Measurements from ENCODE around the gene PLCB1. TPM values are rescaled to one million over a fixed set of nuclear protein-coding genes. Genes with fewer than 3 reads are reported as not detected.

PLCB1 gene
- total and polyA plus RNA-seq, 2 donors (not counting 3 experiments of a cell fraction or from before 2014, with no cell fraction given), result 10.2 to 53.4 TPM

- no peak overlapping the region for H3K4me3 ChIP-seq (replicated peaks in 1 of 3; ENCODE audit: insufficient read depth in 1 of 3, low read depth in 1 of 3, low read length in 3 of 3)
- dilution Hi-C loops (cut with MboI; ENCODE audit: extremely low pct_ligation_motif_present, low sequenced_read_pairs), result no loop called here
- no TSS peak for BruUV-seq (replicated peaks)
- no peak for DNase-seq (ENCODE audit: low read depth, low spot score)
- H3K4me1 ChIP-seq (ENCODE audit: control insufficient read depth, extremely low read depth, insufficient read depth, low read length), result peaks cover 32% of the 10 kb centered on the region
- no peaks in the 10 kb centered on the region for H3K36me3 ChIP-seq (ENCODE audit: control insufficient read depth in 2 of 2, extremely low read depth in 1 of 2, insufficient read depth in 2 of 2, low read length in 2 of 2)
- no peaks in the 10 kb centered on the region for H3K9me3 ChIP-seq (replicated peaks; ENCODE audit: control insufficient read depth, insufficient read depth, low read length)
- FAIRE-seq, result no peak
- H3K9ac ChIP-seq (replicated peaks; ENCODE audit: extremely low read depth, insufficient read depth, low read length), result no peak overlapping the region
- no peak overlapping the region for H3K4me2 ChIP-seq (ENCODE audit: insufficient read depth, low read length)
- no peaks in the 10 kb centered on the region for H3K9me1 ChIP-seq (replicated peaks; ENCODE audit: control insufficient read depth, extremely low read depth, insufficient read depth, low read length)
- intact Hi-C loops (cut with micrococcal nuclease), result loop anchor here (5.0 kb wide), 1 partner anchor 526 kb away; the partner anchor contains the start of gene PLCB1
- ChIA-PET POLR2A (no interaction called here), CTCF (no interaction called here)
- no peaks in the 10 kb centered on the region for H3K79me2 ChIP-seq (ENCODE audit: control insufficient read depth, insufficient read depth, low read length)
- no peak for TF ChIP-seq JUN (IDR thresholded peaks at IDR 0.05; ENCODE audit: borderline replicate concordance, insufficient read depth, insufficient read length, low read depth)
- no peak for TF ChIP-seq MYC (IDR thresholded peaks at IDR 0.05; ENCODE audit: low read depth, low read length)
- no peak for TF ChIP-seq POLR2AphosphoS5 (IDR thresholded peaks at IDR 0.05; ENCODE audit: insufficient read depth, low read depth, low read length)
- TF ChIP-seq EZH2 (IDR thresholded peaks at IDR 0.05; ENCODE audit: borderline replicate concordance, low read depth, low read length, severe bottlenecking), result no peak
- no peak for TF ChIP-seq CTCF (IDR thresholded peaks at IDR 0.05; ENCODE audit: extremely low read depth in 1 of 2, insufficient read depth in 1 of 2, low read depth in 1 of 2, low read length in 2 of 2)
- TF ChIP-seq GATA2 (IDR thresholded peaks at IDR 0.05; ENCODE audit: insufficient read depth, insufficient read length, low read depth, low read length), result no peak
- TF ChIP-seq FOS (IDR thresholded peaks at IDR 0.05; ENCODE audit: borderline replicate concordance, insufficient read depth, low read length), result no peak
- no peak for TF ChIP-seq POLR2A (IDR thresholded peaks at IDR 0.05; ENCODE audit: low read depth, low read length)
- no peak for TF ChIP-seq MAX (IDR thresholded peaks at IDR 0.05; ENCODE audit: insufficient read depth, insufficient read length)
- no peaks in the 10 kb centered on the region for H4K20me1 ChIP-seq (replicated peaks; ENCODE audit: control insufficient read depth, extremely low read depth, insufficient read depth, low read length)
- no peaks in the 10 kb centered on the region for H3K27me3 ChIP-seq (ENCODE audit: control insufficient read depth in 2 of 2, insufficient read depth in 2 of 2, low read length in 2 of 2)
- H3K27ac ChIP-seq (ENCODE audit: insufficient read depth, low read depth, low read length), result no peak overlapping the region
- no peak overlapping the region for H2AFZ ChIP-seq (ENCODE audit: low read depth, low read length)
Measured at GRCh38 chr20:8658103-8658502, 526.0 kb downstream of the PLCB1 start.
